Stomach (tissue), 9 donors: Measurements from ENCODE around the gene DMKN. TPM values are rescaled to one million over a fixed set of nuclear protein-coding genes. Genes with fewer than 3 reads are reported as not detected.

Experiments used
- DNase-seq, 2 donors: peaks; one replicate each; pipeline versions ENCODE4 v3.0.0 to v3.0.0-alpha.2; 2013 to 2019
- H3K27ac ChIP-seq, 5 donors: fragments of 200-600 bp in 4 of 5; sonication (generic) in 4 of 5; one replicate each; pipeline ENCODE4 v1.5.1; 2013 to 2019; ENCODE audit warnings: mild to moderate bottlenecking in 1 of 5, moderate library complexity in 1 of 5
- H3K27me3 ChIP-seq, 3 donors: fragments of 200-600 bp; sonication (generic); one replicate each; pipeline ENCODE4 v1.5.1; 2017 to 2019; ENCODE audit warnings: mixed run types in 1 of 3
- H3K36me3 ChIP-seq, 4 donors: fragments of 200-600 bp; sonication (generic); 1 replicate in 3 of 4; 2 replicates in 1 of 4; pipeline ENCODE4 v1.5.1; 2016 to 2019
- H3K4me1 ChIP-seq, 4 donors: fragments of 200-600 bp; sonication (generic); one replicate each; pipeline ENCODE4 v1.5.1; 2016 to 2019
- H3K4me3 ChIP-seq, 4 donors: fragments of 200-600 bp; sonication (generic) in 3 of 4; one replicate each; pipeline ENCODE4 v1.5.1; 2016 to 2019; ENCODE audit warnings: mild to moderate bottlenecking in 1 of 4
- H3K9me3 ChIP-seq, 4 donors: fragments of 200-600 bp; sonication (generic); one replicate each; pipeline ENCODE4 v1.5.1; 2016 to 2019
- EP300 ChIP-seq: sonication (generic); formaldehyde crosslinking; IDR thresholded peaks from one replicate; pipeline ENCODE4 v1.6.1; 2017; ENCODE audit warnings: antibody characterized with exemption
- POLR2A ChIP-seq, 4 donors: fragments of 450-650 bp; IDR thresholded peaks; one replicate each; pipeline ENCODE4 v1.6.1; 2016; ENCODE audit warnings: antibody characterized with exemption in 4 of 4, control low read depth in 2 of 4, mild to moderate bottlenecking in 1 of 4, moderate library complexity in 1 of 4
- POLR2AphosphoS5 ChIP-seq, 3 donors: sonication (generic); formaldehyde crosslinking; IDR thresholded peaks; one replicate each; pipeline ENCODE4 v1.6.1; 2016; ENCODE audit warnings: antibody characterized with exemption in 3 of 3
- WGBS, 5 donors: extraction: QIAGEN DNeasy Blood & Tissue Kit in 3 of 5; methylation state at CpG; one replicate each; pipeline versions ENCODE4 v1.1.5 to v1.1.7; 2013 to 2018; 5-methylcytosine and 5-hydroxymethylcytosine counted together
- intact Hi-C: fragments of 100-400 bp; cut with DNase I; formaldehyde crosslinking; loops from one replicate; pipeline ENCODE4 v1.15.1; 2023; ENCODE audit warnings: low total_unique reads
- polyA plus RNA-seq, 3 donors: library from polyadenylated mRNA; stranded (reverse); fragments of 200-250 nt; gene quantifications; one replicate each; pipeline ENCODE4 v1.2.3, GENCODE V29; 2013
- total RNA-seq, 5 donors: library from RNA; depleted of rRNA; stranded (reverse); fragments of >200 nt; gene quantifications; one replicate each; pipeline versions ENCODE4 v1.1.0 to v1.2.3, GENCODE V29; 2014 to 2016
- TF ChIP-seq, protein P1 (sequence below), 7 experiments: fragments of 450-650 bp in 4 of 7; fragments of 200-600 bp in 3 of 7; sonication (generic) in 3 of 7; IDR thresholded peaks; one replicate each; pipeline ENCODE4 v1.5.1; 2016 to 2019; ENCODE audit warnings: antibody characterized with exemption in 7 of 7, control low read depth in 2 of 7, mild to moderate bottlenecking in 1 of 7
- donor health status: healthy with polysubstance abuse.
- donor health status: Bipolar disorder and iron deficiency.
- donor health status: healthy.

Gene DMKN
- total and polyA plus RNA-seq, 8 donors = 4.9 to 139 (median 36.9) TPM; not detected in 1

DNA sequence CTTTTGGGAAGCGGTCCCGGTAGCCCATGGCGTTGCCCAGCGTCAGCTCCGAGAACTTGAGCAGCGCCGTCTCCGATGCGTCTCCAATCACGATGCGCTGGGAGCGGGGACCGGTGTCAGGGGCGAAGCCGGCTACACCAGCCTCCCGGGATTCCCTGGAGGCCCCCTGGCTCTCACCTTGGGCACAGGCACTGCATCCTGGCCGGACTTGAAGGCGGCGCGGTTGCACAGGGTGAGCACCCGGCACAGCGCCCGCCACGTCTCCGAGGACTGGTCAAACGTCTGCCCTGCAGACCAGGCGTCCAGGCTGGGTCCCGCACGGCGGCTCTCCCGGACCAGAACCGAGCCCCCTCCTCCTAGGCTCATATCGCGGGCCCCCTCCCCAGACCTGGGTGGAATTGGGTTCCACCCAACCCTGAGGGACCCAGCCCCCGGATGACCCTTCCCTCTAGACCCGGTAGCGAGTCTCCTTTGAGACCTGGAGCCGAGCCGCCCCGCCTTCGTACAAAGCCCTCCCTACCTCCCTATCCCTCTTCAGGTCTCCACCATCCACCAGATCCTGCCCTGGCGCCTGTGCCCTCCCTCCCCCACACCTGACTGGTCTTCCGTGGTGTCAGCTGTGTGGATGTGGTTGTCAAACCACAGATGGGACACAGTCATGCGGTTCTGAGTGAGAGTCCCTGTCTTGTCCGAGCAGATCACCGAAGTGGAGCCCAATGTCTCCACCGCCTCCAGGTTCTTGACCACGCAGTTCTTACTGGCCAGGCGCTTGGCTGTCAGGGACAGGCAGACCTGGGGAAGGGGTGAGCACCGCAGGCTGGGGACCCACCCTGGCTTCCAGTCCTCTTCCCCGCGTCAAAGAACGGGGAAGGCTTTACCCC, 45.2 kb upstream of the DMKN start:
- Histone ChIP-seq H3K4me3 (peak overlapping the region; percentile 32 to 47 (median 40)), H3K4me1 (peaks cover 8 to 17% (median 12%) of the 10 kb centered on the region in 4 donors), H3K9me3 (no peaks in the 10 kb centered on the region), H3K36me3 (no peaks in the 10 kb centered on the region), H3K27me3 (peaks cover 12 to 73% (median 44%) of the 10 kb centered on the region in 3 donors), H3K27ac (peak overlapping the region in 1 of 5 donors; percentile 4)
- intact Hi-C loops = no loop called here
- DNase-seq = peak in 1 of 2 donors; percentile 6
- TF ChIP-seq POLR2AphosphoS5 (IDR thresholded peaks at IDR 0.05) (peak in 1 of 3 donors; percentile 9), EP300 (no peak), POLR2A (IDR thresholded peaks at IDR 0.05) (no peak)
- TF ChIP-seq, protein P1, sequence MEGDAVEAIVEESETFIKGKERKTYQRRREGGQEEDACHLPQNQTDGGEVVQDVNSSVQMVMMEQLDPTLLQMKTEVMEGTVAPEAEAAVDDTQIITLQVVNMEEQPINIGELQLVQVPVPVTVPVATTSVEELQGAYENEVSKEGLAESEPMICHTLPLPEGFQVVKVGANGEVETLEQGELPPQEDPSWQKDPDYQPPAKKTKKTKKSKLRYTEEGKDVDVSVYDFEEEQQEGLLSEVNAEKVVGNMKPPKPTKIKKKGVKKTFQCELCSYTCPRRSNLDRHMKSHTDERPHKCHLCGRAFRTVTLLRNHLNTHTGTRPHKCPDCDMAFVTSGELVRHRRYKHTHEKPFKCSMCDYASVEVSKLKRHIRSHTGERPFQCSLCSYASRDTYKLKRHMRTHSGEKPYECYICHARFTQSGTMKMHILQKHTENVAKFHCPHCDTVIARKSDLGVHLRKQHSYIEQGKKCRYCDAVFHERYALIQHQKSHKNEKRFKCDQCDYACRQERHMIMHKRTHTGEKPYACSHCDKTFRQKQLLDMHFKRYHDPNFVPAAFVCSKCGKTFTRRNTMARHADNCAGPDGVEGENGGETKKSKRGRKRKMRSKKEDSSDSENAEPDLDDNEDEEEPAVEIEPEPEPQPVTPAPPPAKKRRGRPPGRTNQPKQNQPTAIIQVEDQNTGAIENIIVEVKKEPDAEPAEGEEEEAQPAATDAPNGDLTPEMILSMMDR (IDR thresholded peaks at IDR 0.05) = no peak
- 23 to 52% (median 29%) methylated on average over 22 to 53 of the region's 53 CpGs for WGBS, 5 donors

DNA sequence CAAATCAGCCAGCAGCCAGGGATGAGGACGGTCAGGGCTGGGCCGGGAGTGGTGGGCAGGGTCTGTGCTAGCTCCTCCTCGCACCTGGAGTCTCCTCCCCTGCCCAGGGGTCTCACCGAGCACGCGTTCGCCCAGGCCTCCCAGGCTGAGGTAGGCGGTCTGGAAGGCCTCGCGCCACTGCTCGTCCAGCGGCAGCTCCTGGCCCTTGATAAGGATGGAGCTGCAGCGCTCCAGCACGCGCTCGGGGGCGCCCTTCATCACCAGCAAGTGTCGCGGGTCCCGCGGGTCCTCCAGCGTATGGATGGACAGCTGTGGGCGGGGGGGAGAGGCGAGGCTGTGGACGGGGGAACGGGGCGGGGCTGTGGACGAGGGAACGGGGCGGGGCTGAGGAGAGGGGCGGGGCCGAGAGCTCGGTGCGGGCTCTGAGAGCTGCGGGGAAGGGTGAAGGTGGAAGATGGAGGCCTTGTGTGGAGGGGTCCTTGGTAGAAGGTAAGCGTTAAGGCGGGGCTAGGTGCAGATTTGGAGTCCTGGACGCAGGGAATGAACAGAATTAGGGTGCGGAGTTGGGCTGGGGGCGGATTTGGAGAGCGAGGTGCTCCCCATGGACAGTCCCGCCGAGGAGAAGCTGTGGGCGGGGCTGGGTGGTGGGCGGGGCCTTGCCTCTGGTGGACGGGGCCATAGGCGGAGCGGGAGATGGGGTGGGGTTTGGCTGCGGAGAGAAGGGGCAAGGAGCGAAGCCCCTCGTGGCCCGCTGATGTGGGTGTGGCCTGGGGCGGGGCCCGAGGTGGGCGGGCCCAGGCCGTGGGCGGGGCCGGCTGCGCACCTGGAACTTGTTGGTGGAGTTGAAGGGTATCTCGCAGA, 44.3 kb upstream of the DMKN start:
- TF ChIP-seq POLR2A (IDR thresholded peaks at IDR 0.05) (no peak), POLR2AphosphoS5 (IDR thresholded peaks at IDR 0.05) (no peak), EP300 (no peak)
- TF ChIP-seq, protein P1 (IDR thresholded peaks at IDR 0.05) = no peak
- H3K27ac ChIP-seq = no peak overlapping the region
- peaks cover 8 to 17% (median 12%) of the 10 kb centered on the region in 4 donors for H3K4me1 ChIP-seq
- 5 to 7% (median 6%) methylated on average over 44 to 60 of the region's 60 CpGs for WGBS, 5 donors
- intact Hi-C loops = no loop called here
- DNase-seq = peak; percentile 73 to 85
- no peaks in the 10 kb centered on the region for H3K9me3 ChIP-seq
- H3K27me3 ChIP-seq = peaks cover 12 to 65% (median 38%) of the 10 kb centered on the region in 3 donors
- H3K36me3 ChIP-seq = no peaks in the 10 kb centered on the region
- H3K4me3 ChIP-seq = peak overlapping the region; percentile 32 to 47 (median 40)

DNA sequence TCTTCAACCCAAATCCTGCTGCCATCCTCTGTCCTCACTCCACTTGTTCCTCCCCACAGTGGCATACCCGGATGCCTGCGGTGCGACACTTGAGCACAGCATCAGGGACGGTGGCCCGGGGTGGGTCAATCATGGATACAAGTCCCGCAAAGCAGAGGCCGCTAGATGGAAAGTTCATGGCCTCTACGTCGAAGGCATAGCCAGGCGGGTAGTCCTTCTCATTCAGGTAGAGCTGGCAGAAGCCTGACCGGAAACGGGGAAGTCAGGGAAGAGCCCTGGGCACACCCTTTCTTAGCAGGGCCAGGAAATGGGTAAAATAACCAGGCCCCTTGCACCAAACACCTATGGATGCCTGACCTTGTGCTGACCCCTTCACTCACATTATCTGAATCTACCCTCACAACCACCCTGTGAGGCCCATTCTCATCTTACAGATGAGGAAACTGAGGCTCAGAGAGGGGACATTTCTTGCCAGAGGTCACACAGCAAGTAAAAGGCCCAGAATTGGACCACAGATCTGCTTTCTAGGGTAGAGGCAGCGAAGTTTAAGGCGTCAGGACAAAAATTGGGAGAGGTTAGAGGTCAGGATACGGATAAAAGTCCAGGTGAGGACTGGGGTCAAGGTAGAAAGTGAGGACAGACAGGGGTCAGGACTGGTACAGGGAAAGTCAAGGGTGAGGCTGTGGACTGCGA, 43.5 kb upstream of the DMKN start:
- no peaks in the 10 kb centered on the region for H3K9me3 ChIP-seq
- no peak overlapping the region for H3K27ac ChIP-seq
- H3K27me3 ChIP-seq = peaks cover 12 to 57% (median 32%) of the 10 kb centered on the region in 3 donors
- peaks cover 8 to 17% (median 12%) of the 10 kb centered on the region in 4 donors for H3K4me1 ChIP-seq
- TF ChIP-seq, protein P1 (IDR thresholded peaks at IDR 0.05) = no peak
- no peak for TF ChIP-seq POLR2AphosphoS5 (IDR thresholded peaks at IDR 0.05)
- no peak for TF ChIP-seq POLR2A (IDR thresholded peaks at IDR 0.05)
- TF ChIP-seq EP300 = no peak
- WGBS, 5 donors = 76 to 85% (median 84%) methylated on average over 16 of the region's 16 CpGs
- no peaks in the 10 kb centered on the region for H3K36me3 ChIP-seq
- intact Hi-C loops = no loop called here
- peak overlapping the region in 1 of 4 donors; percentile 39 for H3K4me3 ChIP-seq
- DNase-seq = peak in 1 of 2 donors; percentile 2
